HG02588 (cell line): ENCODE results near the gene S100B.
"Not testable (repeated sequence)": the region's sequence is repeated elsewhere in the genome, so short reads cannot be mapped to it uniquely, and the experiment has no call there.

Experiments
- ATAC-seq: cut with Tn5 transposase; IDR thresholded peaks from one replicate; pipeline ENCODE4 v1.9.1; 2021; ENCODE audit warnings: mild to moderate bottlenecking, moderate library complexity; ENCODE audit not compliant: unreplicated experiment

S100B gene

DNA sequence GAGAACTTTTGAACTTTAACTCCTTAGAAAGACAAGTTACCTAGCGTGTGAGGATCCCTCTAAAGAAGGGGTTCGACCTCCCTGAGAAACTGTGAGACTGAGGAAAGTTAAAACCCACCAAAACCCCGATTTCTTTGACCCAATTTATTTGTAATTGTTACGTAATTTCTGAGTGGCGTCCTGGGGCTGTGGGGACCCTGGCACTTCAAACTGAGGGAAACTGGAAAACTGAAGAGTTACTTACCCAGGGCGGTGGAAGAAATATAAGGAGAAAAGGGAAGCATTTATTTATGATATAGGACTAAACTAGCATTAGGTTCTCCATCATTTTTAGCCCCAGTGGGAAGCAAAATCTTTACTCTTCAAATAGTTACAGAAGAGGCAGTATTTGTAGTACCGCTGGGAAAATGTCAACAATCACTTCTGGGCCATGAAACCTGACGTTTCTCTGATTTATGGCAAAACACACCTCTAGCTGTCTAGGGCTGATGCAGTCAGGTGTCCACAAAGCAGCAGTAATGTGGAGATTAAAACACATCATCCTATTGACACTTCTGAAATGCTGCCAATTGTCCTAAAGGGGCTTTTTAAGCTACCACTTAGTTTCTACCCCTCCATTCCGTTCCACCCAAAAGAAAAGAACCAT lies 430 bp downstream of the S100B start:
- no peak for ATAC-seq

DNA sequence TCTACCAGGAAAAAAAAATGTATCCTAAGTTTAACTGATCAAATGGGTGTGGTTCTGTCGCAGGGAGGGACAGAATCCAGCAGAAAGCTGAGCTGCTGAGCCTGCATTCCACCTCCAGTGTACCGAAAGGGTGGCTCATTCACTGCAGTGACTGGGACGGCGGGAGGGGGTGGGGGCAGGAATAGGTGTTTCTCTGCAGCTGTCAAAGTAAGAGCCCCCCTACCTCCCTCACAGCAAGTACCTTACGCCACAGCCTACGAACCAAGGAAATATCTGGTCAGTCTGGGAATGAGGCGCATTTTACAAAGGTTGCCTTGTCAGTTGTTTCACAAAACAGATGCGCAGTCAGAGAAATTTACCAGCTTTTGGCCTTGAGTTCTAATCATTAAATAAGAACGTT lies 1.7 kb downstream of the S100B start:
- ATAC-seq, result no peak

DNA sequence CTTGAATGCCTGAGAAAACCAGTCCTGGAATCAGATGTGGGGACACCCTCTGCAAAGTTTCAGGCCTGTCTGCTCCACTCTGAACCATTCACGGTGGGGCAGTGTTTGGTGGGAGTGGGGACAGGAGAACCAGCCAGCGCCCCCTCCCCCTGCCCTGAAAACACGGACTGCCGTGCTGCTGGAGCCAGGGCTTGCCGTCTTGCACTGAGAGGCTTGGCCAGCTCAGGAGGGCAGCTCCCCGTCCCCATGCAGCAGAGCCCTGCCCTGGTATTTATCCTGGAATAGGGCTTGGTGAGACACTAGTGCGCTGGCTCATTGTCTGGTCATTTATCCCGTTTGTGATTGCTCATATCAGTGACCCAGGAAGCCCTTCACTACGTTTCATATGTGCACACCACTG lies 3.9 kb downstream of the S100B start:
- ATAC-seq, result no peak

DNA sequence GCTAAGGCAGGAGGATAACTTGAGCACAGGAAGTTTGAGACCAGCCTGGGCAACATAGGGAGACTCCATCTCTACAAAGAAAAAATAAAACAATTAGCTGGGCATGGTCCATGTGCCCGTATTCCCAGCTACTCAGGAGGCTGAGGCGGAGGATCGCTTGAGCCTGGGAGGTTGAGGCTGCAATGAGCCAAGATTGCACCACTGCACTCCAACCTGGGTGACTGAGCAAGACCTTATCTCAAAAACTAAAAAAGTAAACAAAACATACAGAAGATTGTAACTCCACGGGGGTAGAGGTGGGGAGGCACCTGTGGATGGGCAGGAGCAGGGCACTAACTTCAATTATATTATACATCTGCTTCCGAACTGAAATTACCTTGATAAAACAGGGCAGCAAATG lies 4.6 kb downstream of the S100B start:
- no peak for ATAC-seq

DNA sequence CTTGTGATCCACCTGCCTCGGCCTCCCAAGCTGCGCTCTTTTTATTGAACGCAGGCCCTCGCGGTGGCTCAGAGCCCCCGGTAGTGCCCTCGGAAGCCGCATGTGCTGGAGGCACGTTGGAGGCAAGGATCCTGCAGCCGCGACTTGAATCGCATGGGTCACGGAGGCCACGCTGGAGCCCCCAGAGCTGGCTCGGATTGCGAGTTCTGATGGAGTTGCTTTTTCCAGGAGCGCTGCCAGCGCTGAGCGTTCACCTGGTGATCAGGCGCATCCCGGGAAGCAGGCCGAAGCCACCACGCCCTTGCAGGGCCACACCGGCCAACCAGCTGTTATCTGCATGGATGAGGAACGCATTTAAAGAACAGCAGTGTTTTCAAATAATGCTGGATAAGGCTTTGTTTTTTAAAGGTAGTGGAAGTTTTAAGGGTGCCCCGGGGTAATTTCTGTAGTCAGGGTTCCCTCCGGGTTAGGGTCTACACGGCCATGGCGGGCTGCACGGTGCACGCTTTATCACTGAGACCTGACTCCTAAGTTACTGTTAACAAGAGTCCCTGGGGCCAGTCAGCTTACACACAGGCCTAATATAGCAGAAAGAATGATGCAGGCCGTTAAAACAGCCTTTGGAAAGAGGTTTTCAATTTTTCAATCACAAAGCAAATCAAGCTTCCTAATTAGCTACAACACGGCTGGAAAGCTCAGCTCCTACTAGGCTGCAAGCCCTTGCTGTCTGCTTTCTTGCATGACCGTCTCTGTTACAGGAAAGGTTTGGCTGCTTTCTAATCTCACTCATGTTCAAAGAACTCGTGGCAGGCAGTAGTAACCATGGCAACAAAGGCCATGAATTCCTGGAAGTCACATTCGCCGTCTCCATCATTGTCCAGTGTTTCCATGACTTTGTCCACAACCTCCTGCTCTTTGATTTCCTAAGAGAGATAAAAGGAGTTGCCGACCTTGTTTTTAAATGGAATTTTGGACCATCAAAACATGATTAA lies 6.0 kb downstream of the S100B start:
- ATAC-seq, result no peak

DNA sequence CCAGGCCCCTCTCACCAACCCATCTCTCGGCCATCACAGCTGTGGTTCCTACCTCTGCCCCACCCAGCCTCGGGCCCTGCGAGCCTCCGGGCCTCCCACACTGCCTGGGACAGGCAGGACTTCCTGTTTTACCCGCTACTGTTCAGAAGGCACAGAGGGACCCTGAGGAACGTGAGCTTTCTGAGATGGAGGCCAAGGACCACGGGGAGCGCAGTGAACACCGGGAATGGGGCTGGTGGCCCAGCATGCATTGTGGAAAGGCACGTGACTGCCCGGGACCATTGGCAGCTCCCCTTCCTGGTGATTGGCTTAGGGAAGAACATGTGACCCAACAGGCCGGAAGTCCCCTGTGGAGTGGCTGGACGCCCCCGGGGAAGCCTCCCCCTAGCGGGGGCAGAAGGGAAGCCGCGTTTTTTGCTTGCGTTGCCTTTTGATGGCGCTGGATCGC lies 7.0 kb downstream of the S100B start:
- ATAC-seq, result no peak

DNA sequence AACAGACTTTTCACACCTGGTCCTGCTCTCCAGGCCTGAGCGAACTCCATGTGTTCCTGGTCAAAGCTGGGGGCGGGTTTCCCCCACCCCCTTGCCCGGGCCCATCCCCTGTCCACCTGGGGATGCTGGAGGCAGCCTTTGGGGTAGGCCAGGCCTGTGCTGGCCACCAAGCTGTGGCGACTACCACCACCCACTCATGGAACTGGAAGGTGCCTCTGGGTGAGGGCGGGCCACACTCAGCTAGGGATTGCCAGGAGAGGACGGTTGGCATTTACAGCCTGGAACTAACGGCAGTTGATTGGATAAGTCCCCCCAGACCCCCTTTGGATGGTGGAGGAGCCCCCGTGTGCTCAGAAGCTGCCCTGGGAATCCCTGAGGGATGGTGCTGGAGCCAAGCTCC lies 7.9 kb downstream of the S100B start:
- ATAC-seq, result no peak

DNA sequence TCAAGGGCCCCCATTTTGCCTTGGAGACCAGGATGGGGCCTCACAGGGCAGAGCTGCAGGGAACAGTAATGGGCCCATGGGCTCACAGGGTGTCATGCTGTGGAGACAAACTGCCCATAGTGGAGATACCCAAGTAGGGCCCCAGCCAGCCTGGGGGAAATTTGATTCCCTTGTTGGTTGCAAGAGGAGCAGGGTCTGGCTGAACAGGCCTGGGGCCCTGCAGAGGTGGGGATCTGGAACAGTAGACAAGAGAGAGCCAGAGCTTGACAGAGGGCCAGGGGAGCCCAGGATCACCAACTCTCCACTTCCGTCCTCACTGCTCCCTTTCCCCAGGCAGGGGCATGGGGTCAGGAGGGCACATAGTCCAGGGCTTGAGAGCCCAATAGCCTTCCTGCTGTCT lies 8.7 kb downstream of the S100B start:
- ATAC-seq, result no peak

DNA sequence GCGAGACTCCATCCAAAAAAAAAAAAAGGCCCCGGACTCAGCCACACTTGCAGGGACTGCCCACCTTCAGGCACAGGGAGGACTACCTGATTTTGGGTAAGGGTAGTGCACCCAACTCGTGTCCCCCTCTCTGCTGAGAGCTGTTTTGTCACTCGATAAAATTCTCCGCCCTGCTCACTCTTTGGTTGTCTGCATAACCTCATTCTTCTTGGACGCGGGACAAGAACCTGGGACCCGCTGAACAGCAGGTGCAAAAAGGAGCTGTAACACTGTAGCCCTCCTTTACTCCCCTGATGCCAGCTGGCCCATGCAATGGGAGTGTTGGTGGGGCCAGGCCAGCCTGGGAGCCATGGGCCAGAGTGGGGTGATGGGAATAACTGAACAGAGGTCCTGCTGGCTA lies 10.6 kb downstream of the S100B start:
- no peak for ATAC-seq

DNA sequence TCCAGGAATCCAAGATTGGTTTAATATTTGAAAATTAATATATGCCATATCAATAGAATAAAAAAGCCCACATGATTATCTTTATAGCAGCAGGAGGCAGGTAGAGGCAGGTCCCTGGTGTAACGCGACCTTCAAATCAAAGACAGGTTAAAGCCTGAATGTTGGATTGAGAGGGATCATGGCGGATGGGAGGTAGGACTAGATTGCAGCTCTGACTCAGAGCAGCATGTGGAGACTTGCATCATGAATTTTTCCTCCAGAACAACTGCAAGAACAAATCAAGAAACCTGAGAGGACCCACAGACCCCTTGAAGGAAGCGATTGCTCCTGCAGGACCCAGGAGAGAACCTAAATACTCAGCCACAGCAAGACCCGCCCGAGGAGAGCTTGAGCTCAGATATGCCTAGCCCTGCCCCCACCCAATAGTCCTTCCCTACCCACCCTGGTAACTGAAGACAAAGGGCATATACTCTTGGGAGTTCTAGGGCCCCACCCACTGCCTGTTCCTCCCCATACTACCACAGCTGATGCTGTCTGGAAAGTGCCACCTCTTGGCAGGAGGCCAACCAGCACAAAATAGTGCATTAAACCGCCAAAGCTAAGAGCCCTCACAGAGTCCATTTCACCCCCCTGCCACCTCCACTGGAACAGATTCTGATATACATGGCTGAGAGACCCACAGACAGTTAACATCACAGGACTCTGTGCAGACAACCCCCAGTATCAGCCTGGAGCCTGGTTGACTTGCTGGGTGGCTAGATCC lies 19.5 kb downstream of the S100B start:
- ATAC-seq, result no peak

DNA sequence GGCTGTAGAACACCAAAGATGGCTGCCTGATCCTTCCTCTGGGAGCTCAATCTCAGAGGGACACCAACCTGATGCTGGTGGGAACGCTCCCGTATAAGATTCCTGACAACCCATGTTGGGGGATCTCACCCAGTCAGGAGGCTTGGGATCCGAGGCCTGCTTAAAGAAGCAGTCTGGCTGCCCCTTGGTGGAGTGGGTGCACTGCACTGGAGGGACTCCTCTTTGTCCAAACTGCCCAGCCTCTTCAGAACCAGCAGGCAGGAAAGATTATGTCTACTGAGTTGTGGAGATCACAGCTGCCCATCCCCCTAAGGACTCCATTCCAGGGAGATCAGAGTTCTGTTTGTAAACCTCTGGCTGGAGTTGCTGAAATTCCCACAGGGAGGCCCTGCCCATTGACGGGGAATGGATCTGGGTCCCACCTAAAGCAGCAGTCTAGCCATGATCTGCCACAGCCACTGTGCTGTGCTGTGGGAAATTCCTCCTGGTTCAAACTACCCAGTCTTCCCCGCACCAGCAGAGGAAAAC lies 23.0 kb downstream of the S100B start:
- ATAC-seq, result no peak

DNA sequence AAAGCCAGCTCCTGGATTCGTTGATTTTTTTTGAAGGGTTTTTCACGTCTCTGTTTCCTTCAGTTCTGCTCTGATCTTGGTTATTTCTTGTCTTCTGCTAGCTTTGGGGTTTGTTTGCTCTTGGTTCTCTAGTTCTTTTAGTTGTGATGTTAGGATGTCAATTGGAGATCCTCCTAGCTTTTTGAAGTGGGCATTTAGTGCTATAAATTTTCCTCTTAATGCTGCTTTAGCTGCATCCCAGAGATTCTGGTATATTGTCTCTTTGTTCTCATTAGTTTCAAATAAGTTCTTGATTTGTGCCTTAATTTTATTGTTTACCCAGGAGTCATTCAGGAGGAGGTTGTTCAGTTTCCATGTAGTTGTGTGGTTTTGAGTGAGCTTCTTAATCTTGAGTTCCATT lies 25.5 kb downstream of the S100B start:
- not testable (repeated sequence) for ATAC-seq

DNA sequence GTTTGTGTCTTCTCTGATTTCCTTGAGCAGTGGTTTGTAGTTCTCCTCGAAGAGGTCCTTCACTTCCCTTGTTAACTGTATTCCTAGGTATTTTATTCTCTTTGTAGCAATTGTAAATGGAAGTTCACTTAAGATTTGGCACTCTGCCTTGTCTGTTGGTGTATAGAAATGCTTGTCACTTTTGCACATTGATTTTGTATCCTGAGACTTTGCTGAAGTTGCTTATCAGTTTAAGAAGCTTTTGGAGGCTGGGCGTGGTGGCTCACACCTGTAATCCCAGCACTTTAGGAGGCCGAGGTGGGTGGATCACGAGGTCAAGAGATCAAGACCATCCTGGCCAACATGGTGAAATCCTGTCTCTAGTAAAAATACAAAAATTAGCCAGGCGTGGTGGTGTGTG lies 27.1 kb downstream of the S100B start:
- not testable (repeated sequence) for ATAC-seq

DNA sequence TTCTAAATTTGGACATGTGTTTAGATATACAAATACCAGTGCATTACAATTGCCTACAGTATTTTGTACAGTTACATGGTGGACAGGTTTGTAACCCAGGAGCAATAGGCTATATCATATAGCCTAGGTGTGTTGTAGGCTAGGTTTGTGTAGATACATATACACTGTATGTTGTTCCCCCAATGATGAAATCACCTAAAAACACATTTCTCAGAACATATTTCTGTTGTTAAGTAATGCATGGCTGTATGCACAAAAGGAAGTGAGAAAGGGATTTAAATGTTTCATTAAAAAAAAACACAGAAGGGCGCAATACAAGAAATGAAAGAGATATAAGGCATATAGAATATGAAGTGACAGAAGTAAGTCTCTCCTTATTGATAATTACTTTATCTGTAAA lies 32.0 kb downstream of the S100B start:
- no peak for ATAC-seq

DNA sequence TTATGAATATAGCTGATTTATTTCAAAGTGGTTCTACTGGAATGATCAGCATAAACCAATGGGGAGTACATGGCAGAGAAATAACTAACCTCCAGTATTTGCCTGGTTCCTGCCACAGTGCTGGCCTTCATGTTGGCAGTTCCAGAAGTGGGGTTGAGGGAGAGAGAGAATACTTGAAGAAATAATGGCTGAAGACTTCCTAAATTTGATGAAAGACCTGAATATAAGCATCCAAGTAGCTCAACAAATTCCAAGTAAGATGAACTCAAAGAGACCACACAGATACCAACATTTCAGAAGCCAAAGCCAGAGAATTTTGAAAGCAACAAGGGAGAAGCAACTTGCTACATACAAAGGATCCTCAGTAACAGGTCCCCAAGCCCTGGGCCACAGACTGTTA lies 34.3 kb downstream of the S100B start:
- no peak for ATAC-seq

DNA sequence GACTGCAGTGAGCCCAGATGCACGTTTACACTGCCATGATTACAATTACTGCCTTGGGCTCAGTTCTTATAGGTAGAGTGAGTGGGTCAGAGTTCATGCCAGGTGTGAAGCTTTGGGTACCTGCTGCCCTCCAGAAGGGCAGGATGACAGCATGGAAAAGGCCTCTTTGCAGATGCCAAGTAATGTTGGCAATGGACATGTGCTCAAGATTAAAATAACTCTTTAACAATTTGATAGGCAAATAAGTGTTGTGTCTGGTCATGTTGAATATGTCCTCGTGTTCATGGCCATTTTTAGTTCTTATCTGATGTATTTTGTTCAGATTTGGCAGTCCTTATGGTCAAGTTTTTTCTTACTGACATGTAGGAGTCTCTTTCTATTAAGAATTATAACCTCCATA lies 34.8 kb downstream of the S100B start:
- no peak for ATAC-seq

DNA sequence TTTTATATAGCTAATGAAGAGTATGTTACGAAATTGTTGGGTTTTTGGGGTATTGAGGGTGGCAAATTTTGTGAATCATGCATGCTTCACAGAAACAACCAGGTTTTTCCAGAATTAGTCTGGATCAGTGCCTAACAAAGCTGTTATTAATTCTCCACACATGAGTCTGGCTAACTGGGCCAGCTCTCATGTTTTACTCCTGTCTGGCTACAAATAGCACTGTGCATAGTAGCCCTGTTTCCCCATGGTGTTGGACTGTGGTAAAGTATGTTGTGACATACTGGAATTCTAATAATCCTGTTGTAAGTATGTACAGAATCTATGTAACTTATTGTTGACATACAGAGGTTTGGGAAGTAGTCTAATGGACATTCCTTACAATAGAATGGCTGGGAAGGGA lies 35.8 kb downstream of the S100B start:
- no peak for ATAC-seq

DNA sequence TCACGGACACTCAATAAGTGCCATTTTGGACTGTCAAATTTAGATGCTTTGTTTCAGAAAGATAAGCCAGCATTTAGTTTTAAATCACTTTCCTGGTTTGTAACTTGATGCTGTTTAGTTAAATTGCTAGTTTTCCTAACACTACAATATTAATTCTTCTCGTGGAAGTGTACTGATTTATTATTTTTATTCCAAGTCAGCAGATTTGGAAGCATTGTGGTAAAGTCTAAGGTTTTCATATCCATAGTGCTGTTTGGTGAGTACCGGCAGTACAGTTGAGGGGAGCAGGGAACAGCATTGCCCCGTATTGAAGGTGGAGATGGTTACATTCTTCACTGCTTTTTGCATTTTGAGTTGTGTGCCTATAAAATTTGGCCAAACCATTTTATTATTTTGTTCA lies 36.3 kb downstream of the S100B start:
- no peak for ATAC-seq

DNA sequence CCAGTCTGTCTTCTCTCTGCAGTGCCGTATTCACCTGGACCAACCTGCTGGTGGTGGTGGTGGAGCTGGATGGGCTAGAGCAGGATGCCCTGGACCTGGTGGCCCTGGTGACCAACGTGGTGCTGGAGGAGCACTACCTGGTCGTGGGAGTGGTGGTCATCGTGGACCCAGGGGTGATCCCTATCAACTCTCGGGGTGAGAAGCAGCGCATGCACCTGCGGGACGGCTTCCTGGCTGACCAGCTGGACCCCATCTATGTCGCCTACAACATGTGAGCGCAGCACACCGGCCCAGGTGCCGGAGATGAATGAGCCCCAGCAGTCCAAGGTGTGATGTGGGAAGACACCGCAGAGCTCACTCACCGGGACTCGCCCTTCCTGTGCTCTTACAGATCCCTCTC lies 37.5 kb downstream of the S100B start:
- no peak for ATAC-seq

DNA sequence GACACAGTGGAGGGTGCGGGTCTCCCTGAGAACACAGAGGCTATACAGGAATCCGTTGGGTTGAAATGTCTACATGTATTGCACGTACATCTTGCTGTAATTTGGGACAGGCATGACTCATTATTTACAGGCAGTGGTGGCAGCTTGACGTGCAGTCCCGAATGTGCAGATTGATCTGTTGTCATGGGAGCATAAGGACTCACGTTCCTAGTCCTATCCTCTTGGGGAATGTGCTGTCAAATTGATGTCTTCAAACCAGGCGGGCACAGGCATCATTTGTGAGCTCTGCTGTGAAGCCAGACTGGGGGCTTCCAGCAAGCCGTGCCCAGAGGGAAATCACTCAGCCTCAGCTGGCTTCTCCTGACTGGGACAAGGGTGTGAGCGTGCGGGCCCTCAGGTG lies 40.5 kb downstream of the S100B start:
- no peak for ATAC-seq

DNA sequence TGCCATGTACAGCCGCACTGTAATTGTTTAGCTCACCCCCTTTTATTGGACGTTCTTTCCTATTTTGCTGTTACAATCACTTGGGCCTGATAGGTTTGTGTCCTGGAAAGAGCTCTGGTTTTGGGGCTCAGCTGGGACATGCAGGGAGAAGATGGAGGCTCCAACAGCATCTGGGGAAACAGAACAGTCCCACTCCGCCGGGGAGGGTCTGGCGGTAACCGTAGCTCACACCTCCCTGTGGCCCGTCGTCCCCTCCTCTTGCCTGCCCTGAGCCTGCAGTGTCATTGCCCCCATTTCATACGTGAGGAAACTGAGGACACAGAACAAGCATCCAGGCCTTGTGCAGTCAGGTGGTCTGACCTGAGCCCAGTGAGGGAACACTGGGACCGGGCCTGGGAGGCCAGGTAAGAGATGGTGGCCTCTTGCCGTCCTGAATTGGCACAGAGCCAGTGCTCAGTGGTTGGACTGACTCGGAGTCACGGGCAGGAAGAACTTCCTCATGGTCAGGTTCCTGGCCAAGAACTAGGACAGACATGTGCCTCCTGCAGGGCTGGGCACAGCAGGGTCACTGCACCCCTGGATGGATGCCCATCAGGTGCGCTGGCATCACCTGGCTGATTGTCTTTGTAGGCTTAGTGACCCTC lies 41.8 kb downstream of the S100B start:
- no peak for ATAC-seq
